ENCODE measurements around the gene PNPLA2.
A peak's percentile ranks its signal among the peaks of the same experiment; 100 is the strongest.

Gene PNPLA2

GRCh38 chr11:819943-820649, 1.4 kb downstream of the PNPLA2 start:
- DNase-seq: peak; percentile 93 to 94

DNA sequence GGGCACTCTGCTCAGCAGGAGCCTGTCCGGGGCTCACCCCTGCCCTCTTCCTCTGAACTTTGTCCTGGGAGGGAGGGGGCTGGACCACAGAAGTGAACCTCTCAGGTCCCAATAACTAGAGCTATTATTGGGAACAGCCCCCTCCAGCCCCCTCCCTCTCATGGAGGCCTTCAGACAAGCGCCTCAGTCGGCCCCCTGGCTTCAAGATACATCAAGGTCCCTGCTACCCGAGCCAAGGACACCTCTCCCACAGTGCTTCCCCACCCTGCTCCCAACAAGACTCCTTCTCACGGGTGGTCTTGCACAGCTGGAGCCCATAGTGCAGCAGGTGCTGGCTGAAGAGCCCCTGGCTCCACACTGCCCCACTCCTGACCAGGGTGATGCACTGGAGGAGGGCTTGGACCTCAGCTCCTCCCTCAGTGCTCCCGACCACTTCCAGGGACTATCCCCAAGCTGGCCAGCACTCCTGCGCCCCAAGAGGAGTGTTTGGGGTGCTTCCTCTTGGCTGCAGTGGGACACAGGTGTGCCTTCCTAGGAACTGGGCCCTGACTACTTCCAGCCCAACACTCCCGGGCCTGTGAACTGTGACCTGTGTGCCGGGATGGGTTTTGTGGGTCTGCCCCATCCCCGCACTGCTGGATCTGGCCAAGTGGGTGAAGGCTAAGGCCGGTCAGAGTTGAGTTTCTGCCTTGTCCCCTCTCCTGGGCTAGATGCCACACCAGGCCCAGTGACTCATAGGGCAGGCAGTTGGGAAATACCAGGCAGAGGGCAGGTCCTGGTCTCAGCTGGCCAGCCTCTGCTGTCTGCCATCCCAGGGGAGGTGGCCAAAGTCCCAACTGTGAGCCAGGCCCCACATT, 2.2 kb downstream of the PNPLA2 start:
- no peak for DNase-seq

DNA sequence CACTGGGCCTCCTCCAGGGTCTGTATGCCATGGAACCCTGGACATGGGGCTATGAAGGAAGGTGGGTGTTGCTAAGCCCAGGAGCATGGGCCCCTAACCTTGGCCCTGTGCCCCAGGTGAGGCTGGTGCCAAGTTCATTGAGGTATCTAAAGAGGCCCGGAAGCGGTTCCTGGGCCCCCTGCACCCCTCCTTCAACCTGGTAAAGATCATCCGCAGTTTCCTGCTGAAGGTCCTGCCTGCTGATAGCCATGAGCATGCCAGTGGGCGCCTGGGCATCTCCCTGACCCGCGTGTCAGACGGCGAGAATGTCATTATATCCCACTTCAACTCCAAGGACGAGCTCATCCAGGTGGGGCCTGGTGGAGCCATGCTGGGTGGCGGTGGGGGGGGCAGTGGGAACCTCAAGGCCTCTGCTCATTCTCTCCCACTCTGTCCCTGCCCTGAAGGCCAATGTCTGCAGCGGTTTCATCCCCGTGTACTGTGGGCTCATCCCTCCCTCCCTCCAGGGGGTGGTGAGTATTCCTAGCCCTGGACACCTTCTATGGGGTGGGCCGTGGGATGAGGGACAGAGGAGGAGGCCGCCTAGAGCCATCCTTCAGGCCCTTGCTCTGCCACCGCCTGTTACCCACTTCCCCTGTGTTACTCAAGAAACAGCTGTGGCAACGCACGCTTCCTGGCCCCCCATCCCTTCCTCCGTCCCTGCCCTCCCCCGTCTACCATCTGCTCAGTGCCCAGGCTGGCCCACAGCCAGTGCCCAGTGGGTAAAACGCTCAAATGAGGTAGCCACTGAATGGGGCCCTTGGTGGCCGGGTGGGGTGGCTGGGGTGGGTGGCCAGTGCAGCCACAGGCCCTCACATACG, 3.0 kb downstream of the PNPLA2 start:
- no peak for DNase-seq

DNA sequence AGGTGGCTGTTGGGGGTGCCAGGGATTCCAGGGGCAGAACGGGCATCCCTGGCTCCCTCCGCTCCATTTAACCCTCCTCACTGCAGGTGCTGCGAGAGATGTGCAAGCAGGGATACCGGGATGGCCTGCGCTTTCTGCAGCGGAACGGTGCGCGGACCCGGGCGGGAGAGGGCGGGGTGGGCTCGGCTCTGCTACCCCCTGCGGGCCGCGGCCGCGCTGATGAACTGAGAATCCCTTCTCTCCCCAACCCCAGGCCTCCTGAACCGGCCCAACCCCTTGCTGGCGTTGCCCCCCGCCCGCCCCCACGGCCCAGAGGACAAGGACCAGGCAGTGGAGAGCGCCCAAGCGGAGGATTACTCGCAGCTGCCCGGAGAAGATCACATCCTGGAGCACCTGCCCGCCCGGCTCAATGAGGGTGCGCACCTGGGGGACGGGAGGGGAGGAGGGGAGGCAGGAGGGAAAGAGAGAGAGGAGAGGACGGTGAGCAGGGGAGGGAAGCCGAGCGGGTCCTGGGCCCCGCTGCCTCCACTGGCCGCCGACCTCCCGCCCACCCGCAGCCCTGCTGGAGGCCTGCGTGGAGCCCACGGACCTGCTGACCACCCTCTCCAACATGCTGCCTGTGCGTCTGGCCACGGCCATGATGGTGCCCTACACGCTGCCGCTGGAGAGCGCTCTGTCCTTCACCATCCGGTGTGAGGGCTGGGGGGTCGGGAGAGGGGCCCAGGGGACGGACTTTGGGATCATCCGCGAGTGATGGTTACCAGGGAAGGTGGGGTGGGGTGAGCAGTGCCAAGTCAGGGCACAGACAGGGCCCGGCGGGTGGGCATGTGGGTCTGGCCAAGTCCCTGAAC, 5.0 kb downstream of the PNPLA2 start:
- no peak for DNase-seq

DNA sequence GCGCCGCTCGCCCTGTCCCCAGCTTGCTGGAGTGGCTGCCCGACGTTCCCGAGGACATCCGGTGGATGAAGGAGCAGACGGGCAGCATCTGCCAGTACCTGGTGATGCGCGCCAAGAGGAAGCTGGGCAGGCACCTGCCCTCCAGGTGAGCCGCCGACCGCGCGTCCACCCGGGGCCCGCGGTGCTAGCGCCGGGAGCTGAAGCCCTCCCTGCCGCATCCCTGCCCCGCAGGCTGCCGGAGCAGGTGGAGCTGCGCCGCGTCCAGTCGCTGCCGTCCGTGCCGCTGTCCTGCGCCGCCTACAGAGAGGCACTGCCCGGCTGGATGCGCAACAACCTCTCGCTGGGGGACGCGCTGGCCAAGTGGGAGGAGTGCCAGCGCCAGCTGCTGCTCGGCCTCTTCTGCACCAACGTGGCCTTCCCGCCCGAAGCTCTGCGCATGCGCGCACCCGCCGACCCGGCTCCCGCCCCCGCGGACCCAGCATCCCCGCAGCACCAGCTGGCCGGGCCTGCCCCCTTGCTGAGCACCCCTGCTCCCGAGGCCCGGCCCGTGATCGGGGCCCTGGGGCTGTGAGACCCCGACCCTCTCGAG, 5.7 kb downstream of the PNPLA2 start:
- DNase-seq: no peak

GRCh38 chr11:824942-825341, 6.2 kb downstream of the PNPLA2 start:
- no peak for DNase-seq

- no peak for DNase-seq
Observed at GRCh38 chr11:825366-826226, 6.9 kb downstream of the PNPLA2 start.

DNA sequence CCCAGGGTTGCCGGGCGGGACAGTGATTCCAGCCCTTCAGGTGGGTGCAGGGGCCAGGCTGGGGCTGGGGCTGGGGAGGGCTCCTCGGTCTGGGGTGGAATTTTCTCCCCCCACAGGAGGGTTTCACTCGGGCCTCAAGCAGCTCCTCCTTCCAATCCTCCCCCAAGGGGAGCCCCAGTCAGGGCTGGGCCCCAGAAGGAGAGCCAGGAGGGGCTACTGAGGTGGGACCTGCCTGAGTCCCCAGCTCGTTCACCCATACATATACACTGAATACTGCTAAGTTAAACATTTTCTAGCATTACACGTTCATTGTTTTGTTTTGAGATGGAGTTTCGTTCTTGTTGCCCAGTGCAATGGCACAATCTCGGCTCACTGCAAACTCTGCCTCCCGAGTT, 7.5 kb downstream of the PNPLA2 start:
- DNase-seq: no peak

- no peak for DNase-seq
Observed at GRCh38 chr11:826836-827145, 8.1 kb downstream of the PNPLA2 start.

- no peak for DNase-seq
Observed at GRCh38 chr11:827146-827896, 8.6 kb downstream of the PNPLA2 start.

DNA sequence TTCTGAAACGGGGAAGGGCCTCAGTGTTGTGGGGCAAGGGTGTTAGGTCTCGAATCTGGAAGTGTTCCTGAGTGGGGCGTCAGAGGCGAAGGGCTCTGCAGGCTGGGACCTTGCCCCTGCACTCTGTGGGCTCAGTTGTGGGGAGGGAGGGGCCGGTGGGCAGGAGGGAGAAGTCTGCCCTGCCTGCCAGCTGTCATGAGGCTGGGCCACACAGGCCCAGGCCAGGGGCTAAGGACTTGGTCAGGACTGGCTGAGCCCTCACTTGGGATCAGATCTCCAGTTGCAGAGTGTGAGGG, 9.1 kb downstream of the PNPLA2 start, which contains the start of gene CRACR2B:
TSS of gene CRACR2B (plus strand) at position 23 of the 296 bp plus-strand sequence. CDS start 689 bp downstream, outside the sequence.
- DNase-seq: no peak

DNA sequence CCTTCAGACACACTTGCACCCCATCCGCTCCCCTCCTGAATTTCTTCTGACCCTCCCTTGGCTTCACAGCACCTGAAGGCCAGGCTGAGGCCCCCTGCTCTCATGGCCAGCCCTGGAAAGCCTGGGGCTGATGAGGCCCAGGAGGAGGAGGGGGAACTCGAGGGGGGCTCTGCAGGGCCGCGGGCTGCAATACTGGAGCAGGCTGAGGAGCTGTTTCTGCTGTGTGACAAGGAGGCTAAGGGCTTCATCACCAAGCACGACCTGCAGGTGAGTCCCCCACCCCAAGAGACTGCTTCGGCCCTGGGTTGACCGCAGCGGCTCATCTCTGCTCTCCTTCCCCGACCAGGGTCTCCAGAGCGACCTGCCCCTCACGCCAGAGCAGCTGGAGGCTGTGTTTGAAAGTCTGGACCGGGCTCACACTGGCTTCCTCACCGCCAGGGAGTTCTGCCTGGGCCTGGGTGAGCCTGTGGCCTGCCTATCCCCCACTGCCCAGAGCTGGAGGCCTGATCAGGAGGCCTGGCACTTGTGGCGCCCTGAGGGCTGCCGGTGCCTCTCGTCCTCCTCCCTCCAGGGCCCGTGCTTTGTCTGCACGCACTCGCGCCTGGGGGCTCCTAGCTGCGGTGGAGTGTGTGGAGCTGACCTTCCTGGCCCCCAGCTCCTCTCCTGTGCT, 9.9 kb downstream of the PNPLA2 start:
- DNase-seq: no peak

GRCh38 chr11:829176-829846, 10.6 kb downstream of the PNPLA2 start:
- DNase-seq: no peak

DNA sequence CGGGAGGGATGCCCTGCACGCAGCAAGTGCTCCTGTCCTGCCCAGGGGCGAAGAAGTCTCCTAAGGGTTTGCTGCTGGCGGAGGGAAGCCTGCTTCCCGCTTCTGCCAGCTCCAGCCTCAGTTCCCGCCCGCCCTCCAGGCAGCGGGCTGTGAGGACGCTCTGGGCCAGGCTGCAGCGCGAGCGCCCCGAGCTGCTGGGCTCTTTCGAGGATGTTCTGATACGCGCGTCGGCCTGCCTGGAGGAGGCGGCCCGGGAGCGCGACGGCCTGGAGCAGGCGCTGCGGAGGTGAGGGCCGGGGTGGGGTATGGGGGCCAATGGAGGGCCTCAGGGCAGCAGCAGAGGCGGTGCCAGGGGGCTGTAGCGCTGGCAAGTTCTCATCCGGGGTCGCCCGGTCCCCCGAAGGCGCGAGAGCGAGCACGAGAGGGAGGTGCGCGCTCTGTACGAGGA, 11.2 kb downstream of the PNPLA2 start:
- DNase-seq: no peak

DNA sequence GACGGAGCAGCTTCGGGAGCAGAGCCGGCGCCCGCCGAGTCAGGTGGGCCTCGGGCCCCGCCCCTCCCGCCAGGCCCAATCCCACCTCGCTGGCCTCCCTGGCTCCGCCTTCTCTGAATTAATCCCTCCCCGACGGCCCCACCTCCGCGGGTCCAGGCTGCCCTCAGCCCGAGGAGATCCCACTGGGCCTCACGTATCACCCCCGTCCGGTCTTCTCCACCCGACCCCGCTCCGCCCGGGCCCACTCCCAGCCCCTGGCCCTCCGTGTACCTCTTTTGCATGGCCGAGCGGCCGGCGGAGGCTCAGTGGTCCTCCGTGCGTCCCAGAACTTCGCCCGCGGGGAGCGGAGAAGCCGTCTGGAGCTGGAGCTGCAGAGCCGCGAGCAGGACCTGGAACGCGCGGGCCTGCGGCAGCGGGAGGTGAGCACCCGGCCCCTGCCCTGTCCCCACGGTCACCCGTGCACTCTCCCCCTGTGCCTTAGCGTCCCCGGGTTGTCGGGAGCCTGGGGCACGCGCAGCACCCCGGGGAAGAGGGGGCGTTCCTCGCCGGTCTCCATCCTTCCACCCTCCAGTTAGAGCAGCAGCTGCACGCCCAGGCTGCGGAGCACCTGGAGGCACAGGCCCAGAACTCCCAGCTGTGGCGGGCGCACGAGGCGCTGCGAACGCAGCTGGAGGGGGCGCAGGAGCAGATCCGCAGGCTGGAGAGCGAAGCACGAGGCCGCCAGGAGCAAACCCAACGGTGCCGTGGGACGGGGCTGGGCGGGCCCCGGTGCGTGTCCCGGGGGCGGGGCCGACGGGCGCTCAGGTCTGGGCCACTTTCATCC, 11.8 kb downstream of the PNPLA2 start:
- DNase-seq: peak; percentile 67 to 71

GRCh38 chr11:831118-831864, 12.6 kb downstream of the PNPLA2 start:
- DNase-seq: no peak

DNA sequence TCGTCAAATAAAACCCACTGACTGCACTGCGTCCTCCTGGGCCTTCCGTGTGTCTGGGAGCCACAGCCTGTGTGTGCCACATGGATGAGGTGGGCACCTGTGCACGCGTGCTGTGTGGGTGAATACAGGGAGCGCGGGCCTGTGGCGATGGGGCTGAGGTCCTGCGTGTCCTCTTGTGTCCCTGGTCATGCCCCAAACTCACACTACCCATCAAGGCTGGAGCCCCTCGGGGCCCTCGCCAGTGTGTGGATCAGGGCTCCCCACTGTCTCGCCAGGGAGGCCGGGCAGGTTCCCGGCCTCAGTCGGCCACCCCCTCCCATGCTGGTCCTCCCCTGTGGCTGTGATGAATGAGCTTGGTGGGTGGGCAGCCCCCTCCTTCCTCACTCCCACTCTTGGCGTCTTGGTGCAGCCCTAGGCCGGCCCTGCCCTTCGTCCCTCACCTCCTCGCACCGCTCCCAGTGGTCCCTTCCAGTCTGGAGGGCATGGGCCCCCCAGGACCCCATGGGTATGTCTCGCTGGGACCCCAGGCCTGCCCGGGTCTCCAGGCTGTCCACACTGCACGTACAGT, 13.3 kb downstream of the PNPLA2 start:
- no peak for DNase-seq

All from activated CD4-positive, alpha-beta T cell treated with anti-CD3 and anti-CD28 coated beads, Interleukin-2, amount 50 U/mL, for 48 hours (primary cell).